ENCODE measurements around the gene SFXN5.

- TF ChIP-seq CTCF (IDR thresholded peaks at IDR 0.05; ENCODE audit: insufficient read depth, low read depth, low read length) (no peak), EZH2 (IDR thresholded peaks at IDR 0.05; ENCODE audit: insufficient read depth, low read length) (no peak)
Measured at GRCh38 chr2:72982219-72982618, 89.3 kb downstream of the SFXN5 start.
